ENCODE measurements around the gene CAMTA1.
A peak's percentile ranks its signal among the peaks of the same experiment; 100 is the strongest.

The CAMTA1 gene

GRCh38 chr1:7113822-7114221 is 328.6 kb downstream of the CAMTA1 start:
- DNase-seq (ENCODE audit: low read depth): no peak
- H3K4me3 ChIP-seq (ENCODE audit: control insufficient read depth, low read depth, low read length): no peak overlapping the region
- TF ChIP-seq CTCF (conservative IDR thresholded peaks at IDR 0.05; ENCODE audit: control insufficient read depth, insufficient read depth, low read depth, low read length): no peak

DNA sequence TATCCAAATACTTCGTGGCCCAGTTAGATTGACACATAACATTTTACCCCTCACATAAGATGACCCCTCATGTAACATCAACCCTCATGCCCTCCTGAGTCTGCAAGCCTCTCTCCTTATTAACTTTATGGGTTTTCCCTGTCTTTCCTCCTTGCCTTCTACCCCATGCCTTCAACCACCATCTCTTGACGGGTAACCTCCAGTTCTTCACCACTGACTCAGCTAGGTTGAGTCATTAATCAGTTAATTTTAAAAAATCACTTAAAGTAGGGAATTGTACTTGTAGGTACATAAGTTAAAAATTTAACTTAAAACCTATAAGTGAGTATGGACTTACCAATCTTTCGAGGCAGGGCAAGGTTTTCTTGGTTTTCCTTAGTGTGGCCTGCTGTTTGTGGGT is 330.7 kb downstream of the CAMTA1 start:
- no peak for TF ChIP-seq CTCF (conservative IDR thresholded peaks at IDR 0.05; ENCODE audit: control insufficient read depth, insufficient read depth, low read depth, low read length)
- H3K4me3 ChIP-seq (ENCODE audit: control insufficient read depth, low read depth, low read length): no peak overlapping the region
- DNase-seq (ENCODE audit: low read depth): no peak

DNA sequence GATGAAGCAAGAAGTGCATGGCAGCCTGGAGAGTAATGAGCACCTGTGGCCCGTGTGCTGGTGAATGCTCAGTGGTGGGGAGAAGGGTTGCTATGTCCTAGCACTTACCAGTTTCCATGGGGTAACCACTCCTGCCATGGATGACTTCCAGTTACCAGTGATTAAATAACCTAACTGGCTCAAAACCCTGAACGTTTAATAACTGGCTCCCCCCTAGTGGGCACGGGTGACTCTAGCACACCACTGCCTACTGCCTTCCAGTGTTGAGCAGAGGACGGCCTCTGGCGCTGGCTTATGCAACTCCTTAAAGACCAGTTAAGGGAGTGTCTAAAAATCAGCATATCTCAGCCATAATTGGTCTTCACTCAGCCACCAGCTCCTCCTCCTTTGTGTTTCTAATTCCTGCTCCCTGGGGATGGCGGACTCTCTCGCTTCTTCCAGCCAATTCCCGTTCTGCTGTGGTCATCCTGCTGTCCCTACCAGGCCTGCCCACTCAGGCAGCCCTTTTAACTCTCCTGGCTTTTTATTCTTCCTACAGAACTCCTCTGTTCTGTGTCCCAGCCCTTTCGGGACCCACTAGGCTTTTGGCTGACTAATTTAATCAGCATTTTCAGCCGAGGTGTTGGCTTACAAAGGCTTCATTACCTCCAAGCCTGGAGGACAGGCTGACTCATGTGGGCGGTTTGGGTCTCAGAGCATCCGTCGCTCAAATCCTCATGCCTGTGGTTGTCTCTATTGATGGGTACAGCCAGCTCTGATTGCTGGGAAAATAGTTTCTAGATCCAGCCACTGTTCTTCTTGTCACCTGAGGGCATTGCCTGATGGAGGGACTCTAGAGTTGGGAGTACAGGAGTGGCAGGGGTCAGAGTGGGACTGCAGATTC is 332.4 kb downstream of the CAMTA1 start:
- no peak overlapping the region for H3K4me3 ChIP-seq (ENCODE audit: control insufficient read depth, low read depth, low read length)
- peak; percentile 34 for TF ChIP-seq CTCF (conservative IDR thresholded peaks at IDR 0.05; ENCODE audit: control insufficient read depth, insufficient read depth, low read depth, low read length)
- DNase-seq (ENCODE audit: low read depth): peak; percentile 80

DNA sequence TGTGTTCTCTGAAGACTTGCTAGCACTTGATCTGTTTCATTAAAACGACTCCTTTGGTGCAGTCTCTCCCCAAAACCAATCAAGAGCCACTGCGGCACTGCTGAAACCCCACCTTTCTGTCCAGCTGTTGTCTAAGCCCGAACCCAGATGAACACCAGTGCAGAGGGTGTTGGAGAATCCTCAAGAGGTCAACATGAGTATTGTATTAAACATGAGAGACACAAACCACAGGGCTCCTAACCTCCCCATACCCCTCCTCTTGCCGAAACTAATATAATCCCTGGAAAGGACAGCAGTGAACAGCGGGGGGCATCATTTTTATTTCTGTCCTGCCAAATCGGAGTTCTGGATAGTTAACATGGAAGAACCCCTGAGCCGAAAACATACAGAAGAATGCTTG is 333.9 kb downstream of the CAMTA1 start:
- TF ChIP-seq CTCF (conservative IDR thresholded peaks at IDR 0.05; ENCODE audit: control insufficient read depth, insufficient read depth, low read depth, low read length): no peak
- no peak for DNase-seq (ENCODE audit: low read depth)
- no peak overlapping the region for H3K4me3 ChIP-seq (ENCODE audit: control insufficient read depth, low read depth, low read length)

DNA sequence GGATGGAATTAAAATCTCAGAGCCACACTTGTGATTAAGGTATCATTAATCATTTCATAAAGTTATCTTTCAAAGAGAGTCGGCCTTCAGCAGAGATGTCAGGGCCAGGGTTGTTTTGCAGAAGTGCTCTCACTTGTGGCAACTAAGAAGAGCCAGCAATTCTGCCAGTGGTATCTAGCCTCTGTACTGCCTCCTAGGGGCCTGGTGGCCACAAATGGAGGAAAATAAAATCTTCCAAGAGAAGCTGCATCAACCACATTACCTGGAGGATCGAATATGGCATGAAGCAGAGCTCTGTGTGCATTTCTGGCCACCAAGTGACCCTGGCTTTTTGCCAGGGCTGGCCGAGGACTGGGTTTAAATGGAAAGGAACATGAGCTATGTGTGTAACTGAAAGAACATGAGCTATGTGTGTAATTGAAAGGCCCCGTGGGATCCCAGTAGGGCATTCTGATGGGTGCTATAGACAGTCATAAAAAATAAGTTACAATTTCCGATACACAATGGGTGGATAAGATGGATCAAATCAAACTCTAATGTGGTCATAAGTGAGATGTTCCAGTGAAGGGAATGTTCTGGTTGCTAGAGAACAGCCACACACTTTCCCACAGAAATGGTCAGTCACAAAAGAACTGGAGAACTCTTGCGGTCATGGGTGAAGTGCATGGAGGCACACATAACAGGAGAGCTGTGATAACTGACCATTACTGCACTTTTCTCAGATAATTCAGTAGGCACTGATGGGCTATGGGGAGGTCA is 335.8 kb downstream of the CAMTA1 start:
- no peak overlapping the region for H3K4me3 ChIP-seq (ENCODE audit: control insufficient read depth, low read depth, low read length)
- no peak for DNase-seq (ENCODE audit: low read depth)
- TF ChIP-seq CTCF (conservative IDR thresholded peaks at IDR 0.05; ENCODE audit: control insufficient read depth, insufficient read depth, low read depth, low read length): peak; percentile 20

GRCh38 chr1:7121622-7121988 is 336.4 kb downstream of the CAMTA1 start:
- no peak for TF ChIP-seq CTCF (conservative IDR thresholded peaks at IDR 0.05; ENCODE audit: control insufficient read depth, insufficient read depth, low read depth, low read length)
- no peak for DNase-seq (ENCODE audit: low read depth)
- H3K4me3 ChIP-seq (ENCODE audit: control insufficient read depth, low read depth, low read length): no peak overlapping the region

Measured in fibroblast of mammary gland (primary cell).